K562 (cell line): ENCODE results near the gene RHBDD1.

Experiments used
- BRCA1 ChIP-seq, 2 experiments: fragments of 450-650 bp in 1 of 2; sonication (generic) in 1 of 2; formaldehyde crosslinking in 1 of 2; IDR thresholded peaks; 2 replicates each; pipeline versions ENCODE4 v1.5.0 to v1.6.1; 2017 to 2020; ENCODE audit warnings: mild to moderate bottlenecking in 1 of 2, missing genetic modification reagents in 1 of 2
- CHD1 ChIP-seq: fragments of 200-600 bp; sonication (generic); IDR thresholded peaks from one replicate; pipeline ENCODE4 v1.6.1; 2012; ENCODE audit warnings: mild to moderate bottlenecking, moderate library complexity, low read length, inconsistent platforms
- CUX1 ChIP-seq: fragments of 200-800 bp; sonication (Bioruptor generic); IDR thresholded peaks from 2 replicates; pipeline ENCODE4 v1.6.1; 2016; ENCODE audit warnings: missing genetic modification characterization, missing compliant biosample characterization
- HMG20A ChIP-seq: fragments of 450-650 bp; formaldehyde crosslinking; conservative IDR thresholded peaks from 2 replicates; pipeline ENCODE4 v1.4.0; 2020; ENCODE audit warnings: mild to moderate bottlenecking, mixed read lengths
- MYC ChIP-seq, 2 experiments: fragments of 250-450 bp in 1 of 2; sonication (Bioruptor Pico) in 1 of 2; IDR thresholded peaks; 2 replicates each; pipeline versions ENCODE4 v1.5.1 to v1.6.1; 2012 to 2021; ENCODE audit warnings: low read depth in 2 of 2, borderline replicate concordance in 1 of 2, improper control_type of control experiment in 1 of 2, low read length in 1 of 2, mild to moderate bottlenecking in 1 of 2, moderate library complexity in 1 of 2
- SIRT6 ChIP-seq: IDR thresholded peaks from one replicate; pipeline ENCODE4 v1.6.1; 2012; ENCODE audit warnings: low read depth, mild to moderate bottlenecking, control low read depth, inconsistent platforms, low read length, moderate library complexity
- SMARCB1 ChIP-seq: IDR thresholded peaks from 2 replicates; pipeline ENCODE4 v1.6.1; 2011; ENCODE audit warnings: improper control_type of control experiment, low read depth; ENCODE audit not compliant: insufficient read length
- ZBTB1 ChIP-seq: sonication (generic); formaldehyde crosslinking; IDR thresholded peaks from 2 replicates; pipeline ENCODE4 v1.8.1; 2023; ENCODE audit warnings: missing genetic modification reagents, low read depth, mild to moderate bottlenecking, borderline replicate concordance
- ZZZ3 ChIP-seq: fragments of 450-650 bp; IDR thresholded peaks from 2 replicates; pipeline ENCODE4 v1.6.1; 2016; ENCODE audit warnings: antibody characterized with exemption, mild to moderate bottlenecking, moderate library complexity
- TF ChIP-seq, protein P1 (sequence below), 3 experiments: IDR thresholded peaks in 2 of 3; conservative IDR thresholded peaks in 1 of 3; 2 replicates each; pipeline ENCODE4 v1.5.1; 2011 to 2012; ENCODE audit warnings: low read length in 3 of 3, mild to moderate bottlenecking in 3 of 3, control low read depth in 2 of 3, improper control_type of control experiment in 1 of 3, inconsistent platforms in 1 of 3, low read depth in 1 of 3, mixed read lengths in 1 of 3, moderate library complexity in 1 of 3; ENCODE audit not compliant: insufficient read depth in 2 of 3

DNA sequence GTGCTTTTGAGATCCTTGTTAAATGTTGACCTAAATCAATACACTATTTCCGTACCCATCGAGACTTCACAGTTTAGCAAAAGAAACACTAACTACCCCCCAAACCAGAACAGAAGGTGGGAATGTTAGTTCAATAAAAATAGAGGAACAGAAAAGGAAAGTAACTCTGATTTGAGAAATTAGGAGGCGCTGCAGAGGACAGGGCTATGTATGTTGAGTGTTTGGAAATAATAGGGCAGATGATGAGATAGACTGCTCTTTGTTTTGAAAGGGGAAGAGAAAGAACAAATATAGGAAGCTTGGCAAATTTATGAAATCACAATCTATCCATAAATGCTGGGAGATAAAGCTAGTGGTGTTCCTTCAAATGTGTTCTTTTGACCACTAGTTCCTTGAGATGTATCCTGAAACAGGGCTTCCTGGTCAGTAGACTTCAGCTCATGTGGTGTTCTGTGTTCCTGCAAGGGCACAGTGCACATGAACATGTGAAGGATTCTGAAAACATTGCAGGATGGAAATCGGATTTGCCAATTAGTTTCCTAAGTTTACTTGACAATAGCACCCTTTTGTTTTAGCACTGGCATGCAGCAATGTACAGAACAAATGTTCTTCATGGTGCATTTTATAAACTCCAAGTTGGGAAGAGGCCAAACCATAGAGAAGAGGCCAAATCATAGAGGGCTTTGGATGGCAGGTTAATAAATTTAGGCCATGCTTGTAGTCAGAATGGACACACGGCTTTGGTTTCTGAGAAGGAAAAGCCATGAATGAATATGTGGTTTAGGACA, 39.8 kb downstream of the RHBDD1 start:
- TF ChIP-seq, protein P1, sequence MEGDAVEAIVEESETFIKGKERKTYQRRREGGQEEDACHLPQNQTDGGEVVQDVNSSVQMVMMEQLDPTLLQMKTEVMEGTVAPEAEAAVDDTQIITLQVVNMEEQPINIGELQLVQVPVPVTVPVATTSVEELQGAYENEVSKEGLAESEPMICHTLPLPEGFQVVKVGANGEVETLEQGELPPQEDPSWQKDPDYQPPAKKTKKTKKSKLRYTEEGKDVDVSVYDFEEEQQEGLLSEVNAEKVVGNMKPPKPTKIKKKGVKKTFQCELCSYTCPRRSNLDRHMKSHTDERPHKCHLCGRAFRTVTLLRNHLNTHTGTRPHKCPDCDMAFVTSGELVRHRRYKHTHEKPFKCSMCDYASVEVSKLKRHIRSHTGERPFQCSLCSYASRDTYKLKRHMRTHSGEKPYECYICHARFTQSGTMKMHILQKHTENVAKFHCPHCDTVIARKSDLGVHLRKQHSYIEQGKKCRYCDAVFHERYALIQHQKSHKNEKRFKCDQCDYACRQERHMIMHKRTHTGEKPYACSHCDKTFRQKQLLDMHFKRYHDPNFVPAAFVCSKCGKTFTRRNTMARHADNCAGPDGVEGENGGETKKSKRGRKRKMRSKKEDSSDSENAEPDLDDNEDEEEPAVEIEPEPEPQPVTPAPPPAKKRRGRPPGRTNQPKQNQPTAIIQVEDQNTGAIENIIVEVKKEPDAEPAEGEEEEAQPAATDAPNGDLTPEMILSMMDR (IDR thresholded peaks at IDR 0.05 in 2 of 3, conservative IDR thresholded peaks at IDR 0.05 in 1 of 3; ENCODE audit: insufficient read depth in 2 of 3, low read depth in 1 of 3, low read length in 3 of 3): no peak
- TF ChIP-seq ZZZ3 (no peak), CHD1 (no peak), HMG20A (CRISPR knock-in tag) (no peak), SMARCB1 (no peak), CUX1 (CRISPR knock-in tag) (no peak), ZBTB1 (no peak), MYC (IDR thresholded peaks at IDR 0.05; ENCODE audit: low read depth, low read length) (no peak), MYC (CRISPR knock-in tag; IDR thresholded peaks at IDR 0.05; ENCODE audit: borderline replicate concordance, low read depth) (no peak), BRCA1 (IDR thresholded peaks at IDR 0.05) (no peak), BRCA1 (CRISPR knock-in tag; IDR thresholded peaks at IDR 0.05) (no peak), SIRT6 (no peak)
